GM21447 (cell line): ENCODE data around the gene TMEM176B.

ENCODE experiments used
- ATAC-seq: cut with Tn5 transposase; IDR thresholded peaks from one replicate; pipeline ENCODE4 v1.9.1; 2021; ENCODE audit not compliant: unreplicated experiment

The TMEM176B gene

GRCh38 chr7:150799741-150800580 is at the start of gene TMEM176B:
TSS of gene TMEM176B (minus strand) at chr7:150800364. CDS start at chr7:150796569, 3,795 bp downstream.
- no peak for ATAC-seq

- ATAC-seq = no peak
These were observed 49.1 kb upstream of the TMEM176B start for GRCh38 chr7:150849204-150849775.

- ATAC-seq = no peak
These were observed 48.5 kb upstream of the TMEM176B start for GRCh38 chr7:150848561-150849115.

- ATAC-seq = no peak
These were observed 47.9 kb upstream of the TMEM176B start for GRCh38 chr7:150848111-150848510.

- no peak for ATAC-seq
These were observed 47.4 kb upstream of the TMEM176B start for GRCh38 chr7:150847536-150847935.

- ATAC-seq = no peak
These were observed 46.3 kb upstream of the TMEM176B start for GRCh38 chr7:150846291-150847115.

GRCh38 chr7:150845421-150845861 is 45.3 kb upstream of the TMEM176B start:
- no peak for ATAC-seq

GRCh38 chr7:150842716-150843115 is 42.6 kb upstream of the TMEM176B start:
- no peak for ATAC-seq

- ATAC-seq = no peak
These were observed 41.9 kb upstream of the TMEM176B start for GRCh38 chr7:150842018-150842417.

- no peak for ATAC-seq
These were observed 38.9 kb upstream of the TMEM176B start for GRCh38 chr7:150838965-150839650.

- no peak for ATAC-seq
These were observed 35.6 kb upstream of the TMEM176B start for GRCh38 chr7:150835702-150836280.

- ATAC-seq = no peak
These were observed 34.9 kb upstream of the TMEM176B start for GRCh38 chr7:150835019-150835418.

GRCh38 chr7:150831851-150832250 is 31.7 kb upstream of the TMEM176B start:
- ATAC-seq = no peak

- ATAC-seq = no peak
These were observed 30.8 kb upstream of the TMEM176B start for GRCh38 chr7:150830937-150831336.

- ATAC-seq = no peak
These were observed 29.3 kb upstream of the TMEM176B start for GRCh38 chr7:150829426-150829825.

- ATAC-seq = no peak
These were observed 28.2 kb upstream of the TMEM176B start for GRCh38 chr7:150828384-150828783.

GRCh38 chr7:150826061-150826849 is 26.1 kb upstream of the TMEM176B start:
- ATAC-seq = no peak

- no peak for ATAC-seq
These were observed 24.4 kb upstream of the TMEM176B start for GRCh38 chr7:150824379-150825177.
